SK-N-MC (cell line): Measurements from ENCODE around the gene AHI1.

Experiments
- EZH2 ChIP-seq: fragments of 200-600 bp; sonication (generic); IDR thresholded peaks from one replicate; pipeline ENCODE4 v1.6.1; 2017; ENCODE audit warnings: antibody characterized with exemption
- POLR2AphosphoS5 ChIP-seq: IDR thresholded peaks from 2 replicates; pipeline ENCODE4 v1.6.1; 2012; ENCODE audit warnings: mild to moderate bottlenecking, low read depth, low read length, borderline replicate concordance

DNA sequence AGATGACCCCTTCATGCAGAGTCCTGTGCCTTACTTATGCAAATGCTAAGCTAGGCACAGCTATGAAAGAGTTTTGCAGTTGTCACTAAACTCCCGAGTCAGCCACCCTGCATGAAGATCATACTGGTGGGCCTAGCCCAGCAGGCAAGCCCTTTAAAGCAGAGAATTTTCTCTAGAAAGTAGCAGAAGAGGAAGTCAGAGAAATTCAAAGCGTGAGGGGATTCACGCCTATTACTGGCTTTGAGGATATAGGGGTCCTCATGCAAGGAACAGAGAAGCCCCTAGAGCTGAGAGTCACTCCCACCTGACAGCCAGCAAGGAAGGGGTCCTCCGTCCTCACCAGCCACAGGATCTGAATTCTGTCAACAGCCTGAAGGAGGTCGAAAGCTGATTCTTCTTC lies 261.8 kb downstream of the AHI1 start:
- TF ChIP-seq EZH2 (no peak), POLR2AphosphoS5 (no peak)
